HG03280 (cell line): ENCODE data around the gene PPP4R3A.
"Not testable (repeated sequence)": the region's sequence is repeated elsewhere in the genome, so short reads cannot be mapped to it uniquely, and the experiment has no call there.

Experiments used
- ATAC-seq: cut with Tn5 transposase; IDR thresholded peaks from one replicate; pipeline ENCODE4 v1.9.1; 2021; ENCODE audit warnings: mild to moderate bottlenecking, moderate library complexity; ENCODE audit not compliant: unreplicated experiment

PPP4R3A gene

GRCh38 chr14:91410771-91411536, 99.2 kb downstream of the PPP4R3A start:
- ATAC-seq: no peak

DNA sequence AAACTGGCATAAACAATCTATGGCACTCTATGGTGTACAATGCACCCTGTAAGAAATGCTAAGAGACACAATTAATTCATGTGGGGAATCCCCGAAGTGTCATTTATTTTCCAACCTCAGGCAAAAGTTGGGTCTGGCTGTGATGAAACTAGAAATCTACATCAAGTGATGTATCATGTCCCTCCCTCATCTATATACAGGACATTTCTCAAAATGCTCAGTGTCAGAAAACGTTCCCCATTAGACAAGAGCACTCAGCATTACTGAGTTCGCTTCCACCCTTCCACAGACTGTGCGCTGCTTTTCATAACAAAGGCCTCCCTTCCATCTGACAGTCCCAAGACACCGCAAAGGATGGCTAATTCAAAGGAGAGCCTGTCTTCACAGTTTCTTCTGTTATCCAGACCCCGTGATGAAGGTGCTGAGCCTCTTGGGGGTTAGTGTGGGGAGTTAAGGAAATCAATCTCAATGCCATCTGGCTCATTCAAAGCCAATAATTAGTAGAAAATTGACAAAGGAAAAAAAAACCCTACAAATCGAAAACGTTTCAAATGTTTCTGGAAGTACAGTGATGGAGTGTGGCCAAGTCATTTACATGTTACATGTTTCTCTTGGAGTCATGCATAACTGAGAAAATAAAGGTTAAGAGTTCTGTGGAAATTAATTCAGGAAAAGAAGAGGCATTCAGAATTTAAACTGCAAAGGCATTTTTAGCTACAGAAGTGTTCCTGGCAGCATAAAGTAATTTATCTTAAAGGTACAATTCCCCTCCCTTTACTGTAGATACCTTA, 100.0 kb downstream of the PPP4R3A start:
- ATAC-seq: no peak

DNA sequence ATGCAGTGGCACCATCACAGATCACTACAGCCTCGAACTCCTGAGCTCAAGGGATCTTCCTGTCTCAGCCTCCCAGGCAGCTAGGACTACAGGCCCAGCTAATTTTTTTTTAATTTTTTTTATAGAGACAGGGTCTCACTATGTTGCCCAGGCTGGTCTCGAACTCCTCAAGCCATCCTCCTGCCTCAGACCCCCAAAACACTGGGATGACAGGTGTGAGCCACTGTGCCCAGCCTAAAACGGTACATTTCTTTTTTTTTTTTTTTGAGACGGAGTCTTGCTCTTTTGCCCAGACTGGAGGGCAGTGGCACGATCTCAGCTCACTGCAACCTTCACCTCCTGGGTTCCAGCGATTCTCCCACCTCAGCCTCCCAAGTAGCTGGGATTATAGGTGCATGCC, 100.9 kb downstream of the PPP4R3A start:
- ATAC-seq: not testable (repeated sequence)
